ENCODE results near the gene MLIP. TPM values are rescaled to one million over a fixed set of nuclear protein-coding genes. Genes with fewer than 3 reads are reported as not detected.

The MLIP gene
- total and polyA plus RNA-seq, 2 of the 8 experiments (the other 6 are each of a cell fraction or from before 2014, with no cell fraction given) = not detected

GRCh38 chr6:54135665-54136369, 24.6 kb downstream of the MLIP start:
- no peak overlapping the region for H2AFZ ChIP-seq (ENCODE audit: low read length)
- H3K23ac ChIP-seq (ENCODE audit: insufficient read length) = no peak overlapping the region
- H3K36me3 ChIP-seq (ENCODE audit: control insufficient read depth in 2 of 4, insufficient read depth in 4 of 4, low read length in 3 of 4) = no peaks in the 10 kb centered on the region
- DNase-seq (ENCODE audit: low read depth in 1 of 2, low spot score in 2 of 2) (no peak), FAIRE-seq (no peak)
- H4K5ac ChIP-seq (ENCODE audit: insufficient read length, low read depth, low read length) = no peak overlapping the region
- 86% methylated on average over 2 of the region's 2 CpGs; no CpG with 5 or more reads in 1 of the 2 experiments for WGBS, 2 experiments (ENCODE audit: extremely low coverage in 1 of 2, insufficient coverage in 1 of 2, insufficient read length in 1 of 2, insufficient replicate concordance in 2 of 2, low coverage in 1 of 2, low lambda C conversion rate in 2 of 2, missing lambda C conversion rate in 1 of 2)
- no peak overlapping the region for H3K4ac ChIP-seq (replicated peaks; ENCODE audit: insufficient read length, low read depth, low read length)
- H2BK20ac ChIP-seq (ENCODE audit: low read length) = no peak overlapping the region
- H2BK120ac ChIP-seq (replicated peaks; ENCODE audit: low read depth, low read length) = no peak overlapping the region
- no peak overlapping the region for H3K56ac ChIP-seq (replicated peaks; ENCODE audit: insufficient read length, low read depth, low read length)
- H3K18ac ChIP-seq (ENCODE audit: extremely low read depth, low read length) = no peak overlapping the region
- H3K23me2 ChIP-seq (ENCODE audit: low read depth, low read length) = no peaks in the 10 kb centered on the region
- H3K79me2 ChIP-seq (ENCODE audit: control insufficient read depth in 1 of 2, insufficient read depth in 2 of 2, low read length in 2 of 2) = no peaks in the 10 kb centered on the region
- H4K20me1 ChIP-seq (replicated peaks in 1 of 2; ENCODE audit: control insufficient read depth in 1 of 2, insufficient read depth in 2 of 2, low read length in 2 of 2) = no peaks in the 10 kb centered on the region
- H3K14ac ChIP-seq (ENCODE audit: insufficient read length) = no peak overlapping the region
- no peak overlapping the region for H3K4me3 ChIP-seq (ENCODE audit: extremely low read depth in 1 of 4, insufficient read depth in 2 of 4, low read depth in 3 of 4, low read length in 4 of 4)
- no peaks in the 10 kb centered on the region for H3K9me3 ChIP-seq (ENCODE audit: insufficient read depth in 2 of 2, low read depth in 1 of 2, low read length in 1 of 2)
- no peaks in the 10 kb centered on the region for H3K4me1 ChIP-seq (replicated peaks in 1 of 4; ENCODE audit: control insufficient read depth in 3 of 4, insufficient read depth in 4 of 4, low read length in 3 of 4)
- H2BK12ac ChIP-seq (ENCODE audit: low read depth, low read length) = no peak overlapping the region
- POLR2A ChIA-PET (ENCODE audit: partially characterized antibody) = no interaction called here
- no peak overlapping the region for H4K8ac ChIP-seq (ENCODE audit: extremely low read depth, insufficient read depth, low read length)
- no peak overlapping the region for H3K9ac ChIP-seq (replicated peaks in 1 of 4; ENCODE audit: extremely low read depth in 1 of 4, low read depth in 3 of 4, low read length in 3 of 4)
- CTCF ChIA-PET (ENCODE audit: partially characterized antibody) = no interaction called here
- H3K79me1 ChIP-seq (ENCODE audit: low read depth, low read length) = no peaks in the 10 kb centered on the region
- no peak overlapping the region for H3K4me2 ChIP-seq (ENCODE audit: insufficient read depth in 1 of 2, low read depth in 2 of 2, low read length in 2 of 2)
- no peak for TF ChIP-seq HDAC6 (IDR thresholded peaks at IDR 0.05; ENCODE audit: low read depth, low read length)
- no peak for TF ChIP-seq CBX5 (IDR thresholded peaks at IDR 0.05; ENCODE audit: low read depth, low read length)
- no peak for TF ChIP-seq KDM1A (IDR thresholded peaks at IDR 0.05; ENCODE audit: borderline replicate concordance, low read length)
- no peak for TF ChIP-seq BRCA1 (IDR thresholded peaks at IDR 0.05; ENCODE audit: low read depth, low read length)
- no peak for TF ChIP-seq E2F6 (IDR thresholded peaks at IDR 0.05)
- no peak for TF ChIP-seq SIN3A (conservative IDR thresholded peaks at IDR 0.05 in 1 of 2, IDR thresholded peaks at IDR 0.05 in 1 of 2; ENCODE audit: low read depth in 1 of 2, low read length in 2 of 2)
- no peak for TF ChIP-seq NANOG (IDR thresholded peaks at IDR 0.05; ENCODE audit: insufficient read depth, low read depth, low read length, poor library complexity, severe bottlenecking)
- no peak for TF ChIP-seq CTBP2 (IDR thresholded peaks at IDR 0.05; ENCODE audit: borderline replicate concordance, insufficient read depth, insufficient read length, low read length)
- TF ChIP-seq GTF2F1 (IDR thresholded peaks at IDR 0.05; ENCODE audit: borderline replicate concordance, low read depth, low read length) = no peak
- TF ChIP-seq YY1 (IDR thresholded peaks at IDR 0.05; ENCODE audit: low read depth, low read length) = no peak
- TF ChIP-seq RFX5 (IDR thresholded peaks at IDR 0.05; ENCODE audit: borderline replicate concordance, low read depth, low read length) = no peak
- H2AK5ac ChIP-seq (ENCODE audit: low read depth, low read length) = no peak overlapping the region
- no peak overlapping the region for H3K27ac ChIP-seq (ENCODE audit: low read depth, low read length)
- H2BK5ac ChIP-seq (ENCODE audit: low read depth, low read length) = no peak overlapping the region
- H2BK15ac ChIP-seq (ENCODE audit: low read length) = no peak overlapping the region
- H4K91ac ChIP-seq (replicated peaks; ENCODE audit: insufficient read length, low read length) = no peak overlapping the region
- H3K27me3 ChIP-seq (replicated peaks in 1 of 4; ENCODE audit: control insufficient read depth in 3 of 4, extremely low read depth in 1 of 4, insufficient read depth in 3 of 4, low read length in 3 of 4) = no peaks in the 10 kb centered on the region
